Measurements from ENCODE around the gene HARS1. TPM values are rescaled to one million over a fixed set of nuclear protein-coding genes. Genes with fewer than 3 reads are reported as not detected.
"Not testable (repeated sequence)": the region's sequence is repeated elsewhere in the genome, so short reads cannot be mapped to it uniquely, and the experiment has no call there.

The HARS1 gene
- total RNA-seq, 1 donor from 2014 or later = 84.0 TPM

DNA sequence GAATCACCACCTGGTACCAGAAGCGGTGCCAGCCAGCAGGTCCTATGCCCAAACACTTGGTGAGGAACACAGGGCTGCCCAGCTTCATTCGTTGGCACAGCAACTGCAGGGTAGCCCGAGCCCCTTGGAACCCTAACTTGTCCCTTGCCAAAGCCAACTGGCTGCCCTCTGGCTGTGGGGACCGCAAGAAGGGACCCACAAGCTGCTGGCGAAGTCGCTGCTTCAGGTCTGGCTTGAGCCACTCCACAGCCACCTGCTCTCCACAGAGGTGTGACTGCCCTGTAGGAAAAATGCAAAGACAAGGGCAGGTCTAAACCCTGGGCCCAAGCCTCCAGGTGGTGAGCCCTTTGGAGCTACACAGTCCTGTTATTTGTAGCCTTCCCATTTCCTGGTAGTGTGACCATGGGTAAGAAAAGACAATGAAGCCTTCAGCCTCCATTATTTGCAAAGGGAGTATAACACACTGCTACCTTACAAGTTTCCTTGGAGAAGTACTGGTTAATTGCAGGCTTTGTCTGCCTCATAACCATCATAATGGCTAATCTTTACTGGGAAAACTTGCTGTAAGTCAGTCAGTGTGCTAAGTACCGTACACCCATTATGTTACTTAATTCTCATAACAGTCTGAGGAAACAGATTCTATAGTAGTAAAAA lies 19.6 kb downstream of the HARS1 start:
- Mint-ChIP-seq H3K36me3 (ENCODE audit: low read depth) (peaks cover 87% of the 10 kb centered on the region), H3K4me1 (peaks cover 13% of the 10 kb centered on the region), H3K4me3 (no peak overlapping the region), H3K27ac (no peak overlapping the region), H3K27me3 (no peaks in the 10 kb centered on the region), H3K9me3 (no peaks in the 10 kb centered on the region)
- DNase-seq (no peak), ATAC-seq (ENCODE audit: low read depth) (no peak)
- CTCF ChIA-PET = no interaction called here
- intact Hi-C loops (cut with micrococcal nuclease) = no loop called here
- TF ChIP-seq, protein P1, sequence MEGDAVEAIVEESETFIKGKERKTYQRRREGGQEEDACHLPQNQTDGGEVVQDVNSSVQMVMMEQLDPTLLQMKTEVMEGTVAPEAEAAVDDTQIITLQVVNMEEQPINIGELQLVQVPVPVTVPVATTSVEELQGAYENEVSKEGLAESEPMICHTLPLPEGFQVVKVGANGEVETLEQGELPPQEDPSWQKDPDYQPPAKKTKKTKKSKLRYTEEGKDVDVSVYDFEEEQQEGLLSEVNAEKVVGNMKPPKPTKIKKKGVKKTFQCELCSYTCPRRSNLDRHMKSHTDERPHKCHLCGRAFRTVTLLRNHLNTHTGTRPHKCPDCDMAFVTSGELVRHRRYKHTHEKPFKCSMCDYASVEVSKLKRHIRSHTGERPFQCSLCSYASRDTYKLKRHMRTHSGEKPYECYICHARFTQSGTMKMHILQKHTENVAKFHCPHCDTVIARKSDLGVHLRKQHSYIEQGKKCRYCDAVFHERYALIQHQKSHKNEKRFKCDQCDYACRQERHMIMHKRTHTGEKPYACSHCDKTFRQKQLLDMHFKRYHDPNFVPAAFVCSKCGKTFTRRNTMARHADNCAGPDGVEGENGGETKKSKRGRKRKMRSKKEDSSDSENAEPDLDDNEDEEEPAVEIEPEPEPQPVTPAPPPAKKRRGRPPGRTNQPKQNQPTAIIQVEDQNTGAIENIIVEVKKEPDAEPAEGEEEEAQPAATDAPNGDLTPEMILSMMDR (IDR thresholded peaks at IDR 0.05) = no peak
- POLR2A ChIA-PET = interaction anchor here (0.9 kb wide), 1 partner anchor 24 kb away, joined by 4 read pairs; the partner anchor contains the start of genes IK and NDUFA2

DNA sequence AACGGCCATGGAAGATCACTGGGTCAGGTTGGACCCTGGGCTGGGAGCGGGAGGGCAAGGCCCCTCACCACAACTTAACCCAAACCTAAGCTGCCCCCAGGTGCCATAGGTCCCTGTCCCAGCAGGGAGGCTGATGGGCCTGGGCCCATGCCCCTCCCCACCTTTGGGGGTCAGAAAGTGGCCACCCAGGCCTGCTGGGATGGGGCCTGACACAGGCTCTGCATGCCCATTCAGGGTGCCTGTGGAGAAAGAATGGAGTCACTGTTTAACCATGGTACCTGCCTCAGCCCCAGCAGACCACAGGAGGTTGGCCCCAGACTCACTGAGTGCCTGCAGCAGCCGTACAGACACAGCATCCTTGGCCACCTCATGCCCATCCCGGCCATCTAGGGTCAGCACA lies 20.1 kb downstream of the HARS1 start:
- intact Hi-C loops (cut with micrococcal nuclease); H3K27ac Mint-ChIP-seq; POLR2A ChIA-PET; CTCF ChIA-PET; ATAC-seq (ENCODE audit: low read depth); H3K27me3 Mint-ChIP-seq; H3K4me3 Mint-ChIP-seq; H3K9me3 Mint-ChIP-seq; DNase-seq: not testable (repeated sequence)
- H3K4me1 Mint-ChIP-seq = peaks cover 19% of the 10 kb centered on the region
- H3K36me3 Mint-ChIP-seq (ENCODE audit: low read depth) = peaks cover 82% of the 10 kb centered on the region

DNA sequence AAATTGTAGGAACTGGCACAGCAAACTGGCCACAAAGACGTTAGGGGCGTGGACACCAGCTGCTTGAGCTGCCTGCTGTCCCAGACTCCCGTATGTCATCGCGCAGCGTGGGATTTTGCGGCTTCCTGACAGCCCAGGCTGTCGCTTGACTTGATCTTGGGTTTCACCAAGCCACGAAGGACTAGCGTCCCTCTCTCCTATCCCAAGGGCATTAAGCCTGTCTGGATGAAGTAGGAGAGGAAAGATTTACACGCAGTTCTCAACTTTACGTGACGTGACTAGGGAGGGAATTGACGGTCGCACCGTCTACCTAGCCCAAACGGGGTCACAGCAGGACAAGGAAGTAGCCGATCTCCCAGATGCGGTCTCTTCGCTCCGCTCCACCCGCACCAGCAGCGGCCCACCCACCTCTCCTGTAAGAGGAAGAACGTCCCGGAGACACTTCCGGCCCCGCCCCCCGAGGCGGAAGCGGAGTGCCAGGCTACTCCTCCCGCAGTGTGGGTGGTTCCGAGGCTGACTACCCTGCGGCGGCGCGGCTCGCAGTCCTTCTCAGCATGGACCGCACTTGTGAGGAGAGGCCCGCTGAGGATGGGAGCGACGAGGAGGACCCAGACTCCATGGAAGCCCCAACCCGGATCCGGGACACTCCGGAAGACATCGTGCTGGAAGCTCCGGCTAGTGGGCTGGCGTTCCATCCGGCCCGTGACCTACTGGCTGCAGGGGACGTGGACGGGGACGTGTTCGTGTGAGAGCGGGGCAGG lies 26.6 kb downstream of the HARS1 start, which contains the start of gene WDR55:
Gene WDR55, plus strand, starts transcription at position 546 of the 761 bp plus-strand sequence. Its CDS starts 9 bp downstream, at position 555.
- no peaks in the 10 kb centered on the region for H3K27me3 Mint-ChIP-seq
- peaks cover 69% of the 10 kb centered on the region for H3K36me3 Mint-ChIP-seq (ENCODE audit: low read depth)
- CTCF ChIA-PET = no interaction called here
- peak; percentile 91 for DNase-seq
- H3K4me1 Mint-ChIP-seq = peaks cover 30% of the 10 kb centered on the region
- H3K27ac Mint-ChIP-seq = peak within 1 kb of the TSS; percentile 95
- TF ChIP-seq, protein P1 (IDR thresholded peaks at IDR 0.05) = no peak
- peak; percentile 98 for ATAC-seq (ENCODE audit: low read depth)
- POLR2A ChIA-PET = interaction anchor here (0.6 to 3.3 kb wide), 8 partner anchors 17 to 1578 kb away, joined by 3 to 42 read pairs (median 8); partner anchors contain the start of genes ANKHD1, EIF4EBP3, HARS1 and HARS2
- no peaks in the 10 kb centered on the region for H3K9me3 Mint-ChIP-seq
- H3K4me3 Mint-ChIP-seq = peak within 1 kb of the TSS; percentile 97
- intact Hi-C loops (cut with micrococcal nuclease) = loop anchor here (1.0 to 10.0 kb wide), 9 partner anchors 17 to 550 kb away; partner anchors contain the start of genes ANKHD1, APBB3, HARS1 and HARS2

DNA sequence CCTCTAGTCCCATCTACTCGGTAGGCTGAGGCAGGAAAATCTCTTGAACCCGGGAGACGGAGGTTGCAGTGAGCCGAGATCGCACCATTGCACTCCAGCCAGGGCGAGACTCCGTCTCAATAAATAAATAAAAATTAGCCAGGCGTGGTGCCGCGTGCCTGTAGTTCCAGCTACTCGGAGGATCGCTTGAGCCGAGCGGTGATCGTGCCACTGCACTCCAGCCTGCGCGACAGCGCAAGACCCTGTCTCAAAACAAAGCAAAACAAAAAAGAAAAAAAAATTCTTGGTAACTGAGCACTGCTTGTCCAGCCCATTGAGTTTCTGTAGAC lies 27.2 kb downstream of the HARS1 start:
- H3K27me3 Mint-ChIP-seq = no peaks in the 10 kb centered on the region
- peaks cover 69% of the 10 kb centered on the region for H3K36me3 Mint-ChIP-seq (ENCODE audit: low read depth)
- no peaks in the 10 kb centered on the region for H3K9me3 Mint-ChIP-seq
- peak overlapping the region; percentile 95 for H3K27ac Mint-ChIP-seq
- TF ChIP-seq, protein P1 (IDR thresholded peaks at IDR 0.05) = no peak
- DNase-seq (no peak), ATAC-seq (ENCODE audit: low read depth) (no peak)
- ChIA-PET POLR2A (interaction anchor here (0.6 to 3.3 kb wide), 7 partner anchors 17 to 1578 kb away, joined by 3 to 42 read pairs (median 10); partner anchors contain the start of genes ANKHD1, EIF4EBP3, HARS1 and HARS2), CTCF (no interaction called here)
- H3K4me1 Mint-ChIP-seq = peaks cover 30% of the 10 kb centered on the region
- peak overlapping the region; percentile 97 for H3K4me3 Mint-ChIP-seq
- intact Hi-C loops (cut with micrococcal nuclease) = loop anchor here (1.0 to 10.0 kb wide), 9 partner anchors 17 to 549 kb away; partner anchors contain the start of genes ANKHD1, APBB3, HARS1 and HARS2

DNA sequence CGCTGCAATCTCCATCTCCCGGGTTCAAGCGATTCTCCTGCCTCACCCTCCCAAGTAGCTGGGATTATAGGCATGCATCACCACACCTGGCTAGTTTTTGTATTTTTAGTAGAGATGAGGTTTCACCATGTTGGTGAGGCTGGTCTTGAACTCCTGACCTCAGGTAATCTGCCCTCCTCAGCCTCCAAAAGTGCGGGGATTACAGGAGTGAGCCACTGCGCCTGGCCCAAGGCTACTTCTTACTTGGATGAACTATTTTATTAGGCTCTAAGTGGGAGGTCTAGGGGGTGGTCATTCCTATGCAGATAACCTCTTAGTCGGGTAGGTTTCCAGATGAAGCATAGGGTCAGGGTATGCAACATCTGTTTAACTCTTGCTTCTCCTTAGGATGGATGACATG lies 30.8 kb downstream of the HARS1 start:
- CTCF ChIA-PET; DNase-seq; H3K4me1 Mint-ChIP-seq; H3K27me3 Mint-ChIP-seq; ATAC-seq (ENCODE audit: low read depth); H3K4me3 Mint-ChIP-seq; H3K27ac Mint-ChIP-seq; H3K9me3 Mint-ChIP-seq: not testable (repeated sequence)
- intact Hi-C loops (cut with micrococcal nuclease) = loop anchor here (10.0 kb wide), 1 partner anchor 546 kb away; the partner anchor contains the start of gene PURA
- POLR2A ChIA-PET = interaction anchor here (1.3 kb wide), 1 partner anchor 13 kb away, joined by 3 read pairs; the partner anchor contains the start of genes IK and NDUFA2
- peaks cover 76% of the 10 kb centered on the region for H3K36me3 Mint-ChIP-seq (ENCODE audit: low read depth)
